ENCODE measurements around the gene PPFIA4.

PPFIA4 gene

DNA sequence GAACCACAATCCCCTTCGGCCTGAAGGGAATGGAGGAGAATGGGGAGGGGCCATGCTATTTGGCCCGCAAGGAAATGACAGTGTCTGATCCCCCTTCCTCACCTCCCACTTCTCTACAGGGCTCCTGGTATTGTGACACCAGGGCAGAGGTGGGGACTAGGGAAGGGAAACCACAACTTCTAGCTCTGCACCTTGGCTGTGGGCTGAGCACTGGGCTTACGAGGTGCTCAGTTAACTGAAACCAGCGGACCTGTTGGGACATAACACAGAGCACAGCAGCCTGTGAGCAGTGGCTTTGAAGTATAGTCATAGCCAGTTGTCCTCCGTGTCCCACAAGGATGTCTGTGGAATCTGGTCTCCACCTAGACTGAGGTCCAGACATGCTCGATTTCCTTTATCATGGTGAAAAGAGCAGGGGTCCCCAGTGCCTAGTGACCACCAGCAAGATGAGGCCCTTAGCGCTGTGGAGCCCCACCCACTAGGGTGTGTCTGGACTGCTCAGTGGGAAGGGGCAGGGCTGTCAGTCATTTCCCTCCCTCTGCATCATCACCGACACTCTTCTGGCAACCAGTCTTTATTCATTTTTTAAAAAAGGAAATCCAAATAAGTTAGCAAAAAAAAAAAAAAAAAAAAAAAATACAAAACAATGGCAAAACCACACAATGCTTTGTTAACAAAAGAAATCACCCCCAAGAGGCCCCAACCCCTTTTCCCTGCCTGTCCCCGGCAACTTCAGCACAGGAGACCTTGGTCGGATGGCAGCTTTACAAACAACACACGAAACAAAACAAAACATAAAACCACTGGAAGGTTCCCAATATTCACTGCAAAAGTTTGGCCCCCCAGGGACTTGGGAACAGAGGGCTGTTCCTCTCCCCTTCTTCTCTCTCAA lies 56.5 kb downstream of the PPFIA4 start:
- DNase-seq (ENCODE audit: low spot score): no peak

DNA sequence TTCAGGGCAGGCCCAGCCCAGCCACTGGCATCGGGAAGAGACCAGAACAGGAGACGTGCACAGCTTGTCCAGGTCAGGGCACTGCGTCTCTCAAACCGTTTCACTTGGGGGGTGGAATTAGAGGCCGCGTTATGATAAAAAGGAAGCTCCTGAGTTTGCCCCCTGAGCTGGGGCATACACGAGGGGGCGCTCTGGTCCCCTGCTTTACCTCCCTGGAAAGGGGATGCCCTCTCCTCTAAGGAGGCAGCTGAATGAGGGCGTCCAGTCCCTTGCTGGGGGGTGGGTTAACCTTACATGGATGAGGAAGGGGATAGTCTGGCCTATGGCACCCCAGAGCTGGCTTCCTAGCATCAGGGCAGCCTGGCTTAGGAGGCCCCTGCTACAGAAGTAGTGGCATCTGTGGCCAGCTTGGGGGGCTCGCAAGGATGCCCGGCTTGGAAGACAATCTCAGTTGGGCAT lies 57.2 kb downstream of the PPFIA4 start:
- DNase-seq (ENCODE audit: low spot score): no peak

DNA sequence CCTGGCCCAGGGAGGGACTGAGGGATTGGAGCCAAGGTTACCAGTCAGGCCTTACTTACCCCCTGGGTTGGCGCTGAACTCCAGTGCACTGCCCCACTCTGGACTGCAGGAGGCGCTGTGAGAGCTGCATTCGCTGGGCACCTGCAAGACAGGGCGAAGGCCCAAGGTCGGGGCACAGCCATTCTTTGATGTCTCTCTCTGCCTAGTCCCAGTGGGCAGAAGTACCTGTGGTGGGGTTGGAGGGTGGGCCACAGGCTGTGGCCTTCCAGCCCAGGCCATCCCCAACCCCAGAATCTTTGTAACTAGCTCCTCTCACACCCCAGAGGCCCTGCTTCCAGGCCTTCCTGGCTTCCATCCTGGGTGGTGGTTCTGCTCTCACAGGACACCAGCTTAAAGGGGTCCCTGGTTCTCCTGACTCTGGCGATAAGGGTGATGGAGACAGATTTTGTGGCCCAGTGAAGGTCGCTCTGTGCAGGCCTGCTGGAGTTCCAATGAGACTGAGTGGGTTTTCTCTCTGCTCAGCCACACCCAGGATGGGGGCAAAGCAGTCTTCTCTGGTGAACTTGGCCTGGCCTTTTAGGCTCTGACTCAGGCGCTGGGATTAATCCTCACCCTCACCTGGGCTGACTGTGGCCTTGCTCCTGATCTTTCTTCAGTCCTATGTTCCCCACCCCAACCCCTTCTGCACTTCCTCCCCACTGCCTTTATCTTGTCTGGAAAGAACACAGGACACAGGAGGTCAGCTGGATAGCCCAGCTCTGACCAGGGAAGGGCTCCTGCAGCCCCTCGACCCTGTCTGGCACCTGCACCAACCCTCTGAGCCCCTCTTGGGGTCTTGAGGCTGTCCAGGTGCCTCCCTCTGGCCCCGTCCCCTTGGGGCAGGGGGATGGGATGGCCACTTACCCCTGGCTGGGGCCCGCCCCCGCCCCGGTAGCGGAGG lies 58.6 kb downstream of the PPFIA4 start:
- DNase-seq (ENCODE audit: low spot score): no peak

DNA sequence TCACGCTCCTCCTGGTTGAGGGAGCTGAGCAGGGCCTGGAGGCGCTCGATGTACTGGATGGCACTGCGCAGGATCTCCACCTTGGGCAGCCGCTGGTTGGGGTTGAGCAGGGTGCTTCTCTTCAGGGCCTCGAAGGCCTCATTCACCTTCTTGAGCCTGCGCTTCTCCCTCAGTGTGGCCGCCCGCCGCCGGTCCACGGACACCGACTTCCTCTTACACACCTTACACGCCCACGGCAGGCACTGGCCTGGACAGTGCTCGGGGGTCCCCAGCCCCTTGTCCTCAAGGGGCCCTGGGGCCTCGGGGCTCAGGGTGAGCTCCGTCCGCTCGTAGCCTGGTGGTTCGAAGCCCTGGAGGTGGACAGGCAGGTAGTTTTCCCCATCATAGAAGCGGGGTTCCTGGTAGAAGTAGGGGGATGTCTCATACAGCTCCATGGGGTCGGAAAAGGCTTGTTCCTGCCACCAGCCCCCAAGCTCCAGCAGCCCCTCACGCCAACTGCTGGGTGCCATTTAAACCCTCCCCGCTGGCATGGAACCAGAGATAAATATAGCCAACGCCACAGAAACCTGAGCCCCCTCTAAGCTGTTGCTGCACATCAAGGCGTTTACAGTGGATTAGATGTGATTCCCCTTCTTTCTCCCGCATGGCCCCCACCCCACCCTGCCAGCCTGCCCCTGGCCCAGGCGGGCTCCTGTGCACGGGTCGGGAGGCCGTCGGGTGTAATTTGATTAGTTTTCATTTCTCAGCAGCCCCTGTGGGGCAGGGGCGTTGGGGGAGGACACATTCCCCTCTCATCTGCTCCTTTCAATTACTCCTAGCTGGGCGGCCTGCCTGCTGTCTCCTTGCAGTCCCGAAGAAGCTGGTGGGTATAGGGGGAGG lies 59.5 kb downstream of the PPFIA4 start, which contains the start of gene MYOG:
MYOG (minus strand) TSS at position 485 of the 879 bp plus-strand sequence; CDS start at position 434, 51 bp downstream.
- DNase-seq (ENCODE audit: low spot score): peak; percentile 58

GRCh38 chr1:203086992-203087763 lies 60.9 kb downstream of the PPFIA4 start:
- DNase-seq (ENCODE audit: low spot score): no peak

DNA sequence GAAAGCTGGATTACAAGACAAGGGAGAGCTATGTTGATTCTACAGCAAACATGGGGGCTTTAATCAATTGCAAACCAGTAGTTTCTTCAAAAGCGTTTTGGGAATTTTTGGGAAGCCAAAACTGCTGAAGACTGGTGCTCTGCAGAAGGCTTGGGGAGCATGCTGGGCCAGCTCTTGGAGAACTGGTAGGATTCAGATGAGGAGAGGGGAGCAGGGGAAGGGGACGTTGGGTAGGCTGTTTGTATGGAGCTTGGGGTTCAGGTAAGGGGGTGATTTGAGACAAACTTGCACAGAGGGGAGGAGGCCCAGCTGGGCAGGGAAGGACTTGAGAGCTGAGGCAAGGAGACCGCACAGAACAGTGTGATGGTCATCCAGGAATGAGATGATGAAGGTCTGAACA lies 62.1 kb downstream of the PPFIA4 start:
- no peak for DNase-seq (ENCODE audit: low spot score)

GRCh38 chr1:203089001-203089650 lies 62.8 kb downstream of the PPFIA4 start:
- DNase-seq (ENCODE audit: low spot score): no peak

GRCh38 chr1:203089651-203090045 lies 63.4 kb downstream of the PPFIA4 start:
- DNase-seq (ENCODE audit: low spot score): no peak

DNA sequence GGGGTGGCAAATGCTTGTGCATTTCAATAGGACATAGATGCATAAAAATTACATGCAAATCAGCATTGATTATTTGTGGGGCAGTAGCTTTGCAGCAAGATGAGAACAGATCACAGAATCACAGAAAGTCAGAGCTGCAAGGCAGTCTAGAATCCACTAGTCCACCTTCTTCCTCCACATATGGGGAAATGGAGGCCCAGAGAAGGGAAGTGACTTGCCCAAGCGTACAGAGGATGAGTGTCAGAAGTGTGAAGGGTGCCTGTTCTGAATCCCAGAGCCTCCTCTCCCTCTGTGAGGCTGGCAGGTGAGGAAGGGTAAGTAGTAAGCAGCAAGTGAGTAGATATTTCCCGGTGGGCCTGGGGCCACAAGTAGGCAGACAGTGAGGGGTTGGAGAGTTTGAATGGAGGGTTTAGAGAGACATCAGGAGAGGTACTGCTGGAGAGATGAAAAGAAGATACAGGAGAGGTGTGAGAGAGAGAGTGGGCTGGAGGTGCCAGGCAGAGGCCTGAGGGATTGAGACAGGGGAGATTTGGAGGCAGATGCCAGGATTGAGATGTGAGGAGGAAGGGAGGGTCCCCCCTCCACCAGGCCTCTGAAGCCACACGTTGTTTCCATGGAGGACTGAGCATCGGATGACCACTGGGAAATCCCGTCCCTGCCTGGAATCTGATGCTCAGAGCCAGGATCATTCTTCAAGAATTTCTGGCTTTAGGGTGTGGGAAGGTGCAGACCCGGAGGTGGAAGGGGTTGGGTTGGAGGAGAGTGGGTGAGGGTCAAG lies 64.3 kb downstream of the PPFIA4 start:
- DNase-seq (ENCODE audit: low spot score): no peak

DNA sequence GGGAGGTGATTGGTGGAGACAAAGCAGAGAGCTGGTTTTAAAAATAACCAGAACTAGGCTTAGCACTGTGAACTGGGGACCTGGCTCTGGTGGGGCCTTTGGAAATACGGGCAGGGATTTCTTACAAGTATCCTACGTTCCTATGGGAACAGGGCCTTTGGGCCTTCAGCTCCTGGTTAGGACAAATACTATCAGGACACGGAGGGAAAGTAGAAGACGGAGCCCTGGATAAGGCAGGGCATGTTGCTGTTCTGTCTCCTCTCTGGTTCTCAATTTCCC lies 64.8 kb downstream of the PPFIA4 start:
- no peak for DNase-seq (ENCODE audit: low spot score)

DNA sequence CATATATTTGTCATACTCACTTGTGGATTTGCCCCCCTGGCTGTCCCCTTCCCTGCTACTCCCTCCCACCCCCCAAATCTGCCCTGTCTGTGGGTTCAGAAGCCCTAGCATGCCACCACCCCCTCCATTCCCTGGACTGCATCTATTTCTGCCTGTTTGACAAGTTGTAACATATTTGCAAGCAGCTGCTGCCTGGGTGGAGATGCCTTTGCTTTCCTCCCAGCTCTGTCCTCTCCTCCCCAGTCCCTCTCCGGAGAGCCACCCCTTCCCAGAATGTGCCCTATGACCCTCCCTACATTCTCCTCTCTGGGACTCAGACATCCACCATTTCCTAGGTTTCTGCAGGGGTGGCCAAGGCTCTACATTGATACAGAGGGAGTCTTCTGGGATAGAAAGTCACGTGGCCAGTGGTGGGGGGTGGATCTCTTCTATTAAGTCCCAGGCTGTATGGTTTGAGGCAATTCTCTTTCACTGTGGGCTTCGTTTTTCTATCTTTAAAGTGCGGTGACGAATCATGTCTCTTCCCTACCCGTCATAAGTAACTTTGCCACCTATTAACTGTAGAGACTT lies 65.6 kb downstream of the PPFIA4 start:
- DNase-seq (ENCODE audit: low spot score): no peak

GRCh38 chr1:203093754-203094410 lies 67.6 kb downstream of the PPFIA4 start:
- no peak for DNase-seq (ENCODE audit: low spot score)

DNA sequence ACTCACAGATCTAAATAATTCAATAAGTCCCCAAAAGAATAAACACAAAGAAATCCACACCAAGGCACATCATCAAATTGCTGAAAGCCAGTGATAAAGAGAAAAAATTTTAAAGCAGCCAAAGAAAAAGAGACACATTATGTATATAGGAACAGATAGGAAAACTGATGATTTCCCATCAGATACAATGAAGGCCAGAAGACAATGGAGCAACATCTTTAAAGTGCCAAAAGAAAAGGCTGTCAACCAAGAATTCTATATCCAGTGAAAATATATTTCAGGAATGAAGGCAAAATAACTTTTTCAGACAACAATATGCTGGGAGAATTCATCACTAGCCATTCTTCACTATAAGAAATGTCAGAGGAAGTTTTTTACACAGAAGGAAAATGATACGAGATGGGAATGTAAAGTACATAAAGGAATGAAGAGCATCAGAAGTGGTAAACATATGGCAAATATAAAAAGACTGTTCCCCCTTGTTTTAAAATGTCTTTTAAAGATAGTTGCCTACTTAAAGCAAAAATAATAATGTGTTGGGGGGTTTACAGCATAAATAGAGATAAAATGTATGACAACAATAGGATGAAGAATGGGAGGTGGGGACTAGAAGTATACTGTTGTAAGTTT lies 68.9 kb downstream of the PPFIA4 start:
- DNase-seq (ENCODE audit: low spot score): no peak

DNA sequence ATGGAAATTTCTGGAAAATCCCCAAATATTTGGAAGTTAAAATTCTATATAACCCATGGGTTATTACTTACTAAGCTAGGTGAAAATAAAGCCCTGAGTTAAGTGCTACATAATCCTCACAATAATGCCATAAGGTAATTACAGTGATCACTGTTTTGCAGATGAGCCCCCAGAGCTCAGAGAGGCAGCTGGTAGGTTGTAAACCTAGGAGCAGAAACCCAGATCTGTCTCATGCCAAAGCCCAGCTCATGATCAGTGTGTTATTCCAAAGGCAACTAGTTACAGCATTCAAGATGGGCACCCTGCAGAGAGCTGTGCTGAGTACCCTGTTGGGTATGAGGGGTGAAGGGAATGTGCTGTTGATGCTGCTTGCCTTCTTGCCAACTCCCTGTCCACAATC lies 70.3 kb downstream of the PPFIA4 start:
- no peak for DNase-seq (ENCODE audit: low spot score)

- DNase-seq (ENCODE audit: low spot score): no peak
Measured at GRCh38 chr1:203097001-203097400, 70.7 kb downstream of the PPFIA4 start.

DNA sequence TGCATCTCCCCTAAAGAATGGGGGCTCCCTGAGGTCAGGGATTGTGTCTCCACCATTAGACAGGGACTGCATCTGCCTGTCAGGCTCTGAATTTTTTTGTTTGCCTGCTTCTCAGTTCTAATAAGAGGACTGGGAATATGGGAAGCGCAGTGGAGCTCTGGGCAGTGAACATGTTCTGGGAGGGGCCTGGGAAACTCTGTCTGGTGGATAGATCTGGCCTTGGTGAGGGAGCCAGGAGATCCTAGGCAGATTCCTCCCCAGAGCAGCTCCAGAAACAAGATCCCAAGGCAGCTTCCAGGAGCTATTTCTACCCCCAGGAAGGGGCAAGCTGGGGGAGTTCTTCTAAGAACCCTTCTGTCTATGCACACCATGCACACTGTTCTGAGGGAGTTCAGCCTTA lies 72.2 kb downstream of the PPFIA4 start:
- DNase-seq (ENCODE audit: low spot score): no peak

GRCh38 chr1:203098914-203099520 lies 72.7 kb downstream of the PPFIA4 start:
- no peak for DNase-seq (ENCODE audit: low spot score)
